ENCODE data around the gene TOR1B.

The TOR1B gene, protein sequence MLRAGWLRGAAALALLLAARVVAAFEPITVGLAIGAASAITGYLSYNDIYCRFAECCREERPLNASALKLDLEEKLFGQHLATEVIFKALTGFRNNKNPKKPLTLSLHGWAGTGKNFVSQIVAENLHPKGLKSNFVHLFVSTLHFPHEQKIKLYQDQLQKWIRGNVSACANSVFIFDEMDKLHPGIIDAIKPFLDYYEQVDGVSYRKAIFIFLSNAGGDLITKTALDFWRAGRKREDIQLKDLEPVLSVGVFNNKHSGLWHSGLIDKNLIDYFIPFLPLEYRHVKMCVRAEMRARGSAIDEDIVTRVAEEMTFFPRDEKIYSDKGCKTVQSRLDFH

DNA sequence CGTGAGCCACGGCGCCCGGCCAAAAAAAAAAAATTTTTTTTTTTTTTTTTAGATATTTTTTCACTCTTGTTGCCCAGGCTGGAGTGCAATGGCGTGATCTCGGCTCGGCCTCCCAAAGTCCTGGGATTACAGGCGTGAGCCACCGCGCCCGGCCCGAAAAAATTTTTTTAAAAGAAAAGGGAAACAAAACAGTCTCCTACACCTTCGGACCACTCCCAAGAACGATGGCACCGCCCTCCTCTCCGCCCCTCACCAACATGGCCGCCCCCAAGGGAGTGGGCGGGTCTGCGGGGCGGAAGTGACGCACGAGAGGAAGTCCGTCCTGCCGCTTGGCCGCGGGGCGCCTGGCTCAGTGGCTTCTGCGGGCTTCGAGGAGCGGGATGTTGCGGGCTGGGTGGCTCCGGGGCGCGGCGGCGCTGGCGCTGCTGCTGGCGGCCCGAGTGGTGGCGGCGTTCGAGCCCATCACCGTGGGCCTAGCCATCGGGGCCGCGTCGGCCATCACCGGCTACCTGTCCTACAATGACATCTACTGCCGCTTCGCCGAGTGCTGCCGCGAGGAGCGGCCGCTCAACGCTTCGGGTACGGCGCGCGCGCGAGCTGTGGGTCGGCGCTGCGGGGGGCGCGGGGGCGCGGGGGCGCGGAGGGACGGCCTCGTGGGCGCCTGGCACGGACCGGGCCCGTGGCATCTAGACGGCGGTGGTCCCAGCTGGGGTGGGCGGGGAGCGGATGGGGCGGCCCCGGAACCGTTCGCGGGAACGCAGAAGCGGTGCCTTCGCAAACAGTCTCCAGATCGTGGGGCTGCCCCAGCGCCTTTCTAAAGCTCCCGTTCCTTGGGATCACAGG is at the start of gene TOR1B:
TSS of gene TOR1B (plus strand) at position 352 of the 843 bp plus-strand sequence. CDS start at position 381, 29 bp downstream.
- Mint-ChIP-seq H3K27me3 (ENCODE audit: low read depth, poor library complexity) (peaks cover 5% of the 10 kb centered on the region), H3K36me3 (ENCODE audit: low read depth) (peaks cover 20% of the 10 kb centered on the region), H3K4me3 (peak within 1 kb of the TSS; percentile 81), H3K9me3 (no peaks in the 10 kb centered on the region), H3K27ac (no peak within 1 kb of the TSS), H3K4me1 (peaks cover 20% of the 10 kb centered on the region)
- TF ChIP-seq, protein P1, sequence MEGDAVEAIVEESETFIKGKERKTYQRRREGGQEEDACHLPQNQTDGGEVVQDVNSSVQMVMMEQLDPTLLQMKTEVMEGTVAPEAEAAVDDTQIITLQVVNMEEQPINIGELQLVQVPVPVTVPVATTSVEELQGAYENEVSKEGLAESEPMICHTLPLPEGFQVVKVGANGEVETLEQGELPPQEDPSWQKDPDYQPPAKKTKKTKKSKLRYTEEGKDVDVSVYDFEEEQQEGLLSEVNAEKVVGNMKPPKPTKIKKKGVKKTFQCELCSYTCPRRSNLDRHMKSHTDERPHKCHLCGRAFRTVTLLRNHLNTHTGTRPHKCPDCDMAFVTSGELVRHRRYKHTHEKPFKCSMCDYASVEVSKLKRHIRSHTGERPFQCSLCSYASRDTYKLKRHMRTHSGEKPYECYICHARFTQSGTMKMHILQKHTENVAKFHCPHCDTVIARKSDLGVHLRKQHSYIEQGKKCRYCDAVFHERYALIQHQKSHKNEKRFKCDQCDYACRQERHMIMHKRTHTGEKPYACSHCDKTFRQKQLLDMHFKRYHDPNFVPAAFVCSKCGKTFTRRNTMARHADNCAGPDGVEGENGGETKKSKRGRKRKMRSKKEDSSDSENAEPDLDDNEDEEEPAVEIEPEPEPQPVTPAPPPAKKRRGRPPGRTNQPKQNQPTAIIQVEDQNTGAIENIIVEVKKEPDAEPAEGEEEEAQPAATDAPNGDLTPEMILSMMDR (IDR thresholded peaks at IDR 0.05) = no peak
- peak; percentile 96 for DNase-seq

DNA sequence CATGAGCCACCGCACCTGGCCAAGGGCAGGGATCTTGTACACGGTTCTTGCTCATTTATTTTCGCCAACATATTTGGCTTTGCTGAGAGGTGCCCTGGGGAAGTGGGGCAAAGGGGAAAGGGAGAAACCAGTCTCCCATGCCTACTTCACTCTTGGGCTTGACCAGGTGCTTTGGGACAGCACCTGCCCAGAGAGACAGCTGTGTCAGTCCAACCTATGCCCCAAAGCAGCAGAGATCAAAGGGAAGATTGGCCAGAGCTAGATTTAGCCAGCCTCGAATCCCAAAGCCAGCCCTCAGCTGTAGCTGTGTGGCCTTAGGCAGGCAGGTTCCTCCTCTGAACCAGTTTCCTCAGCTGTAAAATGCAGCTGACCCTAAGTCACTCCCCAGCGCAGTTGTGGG is 47.8 kb upstream of the TOR1B start:
- TF ChIP-seq, protein P1 (IDR thresholded peaks at IDR 0.05) = no peak
- peaks cover 16% of the 10 kb centered on the region for H3K27me3 Mint-ChIP-seq (ENCODE audit: low read depth, poor library complexity)

DNA sequence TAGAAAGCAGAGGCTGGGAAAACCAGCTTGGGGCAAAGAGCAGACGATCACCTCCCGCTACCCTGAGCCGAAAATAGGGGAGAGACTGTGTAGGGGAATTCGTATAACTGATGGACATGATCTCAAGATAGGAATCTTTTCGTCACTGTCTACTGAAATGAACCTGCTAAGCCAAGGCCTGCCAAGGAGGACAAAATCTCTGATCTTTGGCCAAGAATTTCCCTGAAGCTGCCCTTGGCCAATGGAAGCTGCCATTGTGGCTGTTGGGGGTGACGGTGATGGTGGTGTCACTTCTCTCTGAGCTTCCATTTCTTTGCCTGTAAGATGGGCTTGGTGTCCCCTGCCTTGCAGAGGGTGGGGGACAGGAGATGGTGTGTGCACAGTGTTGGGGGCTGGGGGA is 46.8 kb upstream of the TOR1B start:
- Mint-ChIP-seq H3K4me1 (peaks cover 53% of the 10 kb centered on the region), H3K4me3 (no peak overlapping the region), H3K9me3 (no peaks in the 10 kb centered on the region), H3K27me3 (ENCODE audit: low read depth, poor library complexity) (peaks cover 16% of the 10 kb centered on the region), H3K27ac (no peak overlapping the region), H3K36me3 (ENCODE audit: low read depth) (no peaks in the 10 kb centered on the region)
- DNase-seq = no peak
- TF ChIP-seq, protein P1 (IDR thresholded peaks at IDR 0.05) = no peak

More for the DNA sequence above, 47.8 kb upstream of the TOR1B start:
- Mint-ChIP-seq H3K4me1 (peaks cover 48% of the 10 kb centered on the region), H3K27ac (no peak overlapping the region), H3K36me3 (ENCODE audit: low read depth) (no peaks in the 10 kb centered on the region), H3K9me3 (no peaks in the 10 kb centered on the region), H3K4me3 (no peak overlapping the region)
- DNase-seq = no peak

DNA sequence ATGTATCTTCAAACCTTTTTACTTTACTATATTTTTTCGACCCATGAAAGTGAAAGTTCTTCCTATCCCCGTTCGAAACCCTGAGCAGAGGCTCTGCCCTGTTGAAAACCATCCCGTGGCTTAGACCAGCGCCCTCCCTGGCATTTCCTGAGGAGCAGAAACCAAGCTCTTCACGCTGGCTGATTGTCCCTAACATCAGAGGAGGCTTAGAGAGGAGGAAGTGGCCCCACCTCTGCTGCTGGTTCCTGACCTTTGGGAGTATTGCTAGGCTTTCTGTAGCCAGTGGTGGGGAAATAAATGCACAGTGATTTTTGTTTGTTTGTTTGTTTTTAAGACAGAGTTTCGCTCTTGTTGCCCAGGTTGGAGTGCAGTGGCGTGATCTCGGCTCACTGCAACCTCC is 45.9 kb upstream of the TOR1B start:
- DNase-seq = no peak
- Mint-ChIP-seq H3K4me3 (no peak overlapping the region), H3K9me3 (no peaks in the 10 kb centered on the region), H3K4me1 (peaks cover 58% of the 10 kb centered on the region), H3K27ac (no peak overlapping the region), H3K36me3 (ENCODE audit: low read depth) (no peaks in the 10 kb centered on the region), H3K27me3 (ENCODE audit: low read depth, poor library complexity) (peaks cover 12% of the 10 kb centered on the region)
- TF ChIP-seq, protein P1 (IDR thresholded peaks at IDR 0.05) = no peak

DNA sequence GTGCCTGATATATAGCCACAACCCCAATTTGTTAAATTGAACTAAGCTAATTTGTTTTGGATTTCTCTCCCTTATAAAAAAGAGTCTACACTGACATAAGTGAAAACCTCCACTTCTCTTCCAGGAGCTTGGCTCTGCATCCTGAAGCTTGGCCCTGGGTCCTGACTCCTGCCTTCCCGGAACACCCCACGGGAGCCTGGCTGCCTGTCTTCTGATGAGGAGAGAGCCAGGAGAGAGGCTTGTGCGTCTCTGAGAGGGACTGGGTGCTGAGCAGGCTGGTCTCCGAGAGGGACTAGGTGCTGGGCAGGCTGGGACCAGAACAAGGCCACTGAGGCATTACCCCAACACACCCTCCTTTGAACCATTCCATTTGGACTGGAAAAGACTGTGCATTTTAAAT is 43.7 kb upstream of the TOR1B start:
- no peaks in the 10 kb centered on the region for H3K36me3 Mint-ChIP-seq (ENCODE audit: low read depth)
- DNase-seq = no peak
- H3K27ac Mint-ChIP-seq = no peak overlapping the region
- peaks cover 12% of the 10 kb centered on the region for H3K27me3 Mint-ChIP-seq (ENCODE audit: low read depth, poor library complexity)
- peaks cover 59% of the 10 kb centered on the region for H3K4me1 Mint-ChIP-seq
- TF ChIP-seq, protein P1 (IDR thresholded peaks at IDR 0.05) = no peak
- no peaks in the 10 kb centered on the region for H3K9me3 Mint-ChIP-seq
- no peak overlapping the region for H3K4me3 Mint-ChIP-seq
